HepG2 (cell line): ENCODE data around the gene MC3R. TPM values are rescaled to one million over a fixed set of nuclear protein-coding genes. Genes with fewer than 3 reads are reported as not detected.

Source experiments
- ATAC-seq: fragments of 200-7000 bp; cut with Tn5 transposase; 3 replicates; pipeline ENCODE4 v1.9.1; 2020; ENCODE audit warnings: mild to moderate bottlenecking, moderate library complexity
- BruUV-seq: library from RNA; stranded (reverse); fragments of 400-500 nt; replicated peaks from 2 replicates; lab custom pipeline; 2021; lab: Mats Ljungman, UMichigan
- CTCF ChIA-PET: fragments of 300-600 bp; formaldehyde crosslinking; extraction: SDS; loops from one replicate; lab custom pipeline; 2021; ENCODE audit warnings: low total read pairs, inconsistent platforms, low intra/inter-chr PET ratio; lab: Yijun Ruan, JAX
- POLR2A ChIA-PET: fragments of 350-600 bp; sonication (Branson Sonifier 250); formaldehyde crosslinking; loops from one replicate; lab custom pipeline; 2020; ENCODE audit warnings: antibody characterized with exemption, inconsistent platforms; lab: Yijun Ruan, JAX
- DNase-seq: peaks from one replicate; pipeline ENCODE4 v3.0.0-alpha.2; 2015; ENCODE audit warnings: low spot score
- FAIRE-seq: peaks from 3 replicates; lab custom pipeline; 2011; peaks lifted over from hg19 to GRCh38; lab: Jason Lieb, UNC
- H2AFZ ChIP-seq: one replicate; pipeline ENCODE4 v1.6.1; 2011; ENCODE audit warnings: low read length, inconsistent platforms
- H3K27ac ChIP-seq: fragments of 300-600 bp; 3 replicates; pipeline ENCODE4 v1.8.0; 2011; ENCODE audit warnings: mixed run types, mild to moderate bottlenecking, mixed read lengths, low read length, inconsistent platforms; ENCODE audit not compliant: insufficient read depth; ENCODE audit errors: extremely low read length
- H3K27me3 ChIP-seq, 2 experiments: fragments of 200-600 bp in 1 of 2; 2 replicates in 1 of 2; 3 replicates in 1 of 2; pipeline versions ENCODE4 v1.6.0 to v1.8.0; 2011; ENCODE audit warnings: low read length in 2 of 2, mild to moderate bottlenecking in 2 of 2, moderate library complexity in 2 of 2, inconsistent platforms in 1 of 2; ENCODE audit not compliant: insufficient read depth in 2 of 2, control insufficient read depth in 1 of 2
- H3K36me3 ChIP-seq, 2 experiments: fragments of 200-600 bp in 1 of 2; replicated peaks in 1 of 2; 2 replicates in 1 of 2; 3 replicates in 1 of 2; pipeline versions ENCODE4 v1.5.1 to v1.8.0; 2011; ENCODE audit warnings: low read length in 2 of 2, inconsistent platforms in 1 of 2; ENCODE audit not compliant: insufficient read depth in 2 of 2, control insufficient read depth in 1 of 2
- H3K4me1 ChIP-seq: 2 replicates; pipeline ENCODE4 v1.5.1; 2012; ENCODE audit warnings: low read length, inconsistent platforms; ENCODE audit not compliant: insufficient read depth
- H3K4me2 ChIP-seq: 2 replicates; pipeline ENCODE4 v1.6.0; 2011; ENCODE audit warnings: low read depth, low read length, inconsistent platforms
- H3K4me3 ChIP-seq, 3 experiments: fragments of 200-600 bp in 1 of 3; sonication (generic), shearing (Covaris generic) in 1 of 3; replicated peaks in 1 of 3; 2 replicates each; pipeline ENCODE4 v1.5.1; 2011 to 2016; ENCODE audit warnings: low read length in 3 of 3, inconsistent platforms in 2 of 3, low read depth in 2 of 3, mild to moderate bottlenecking in 2 of 3, control low read depth in 1 of 3, mixed read lengths in 1 of 3; ENCODE audit not compliant: insufficient read depth in 1 of 3
- H3K79me2 ChIP-seq: one replicate; pipeline ENCODE4 v1.6.1; 2011; ENCODE audit warnings: low read length, inconsistent platforms; ENCODE audit not compliant: insufficient read depth
- H3K9ac ChIP-seq: 2 replicates; pipeline ENCODE4 v1.6.0; 2011; ENCODE audit warnings: mild to moderate bottlenecking, low read depth, low read length, inconsistent platforms; ENCODE audit not compliant: insufficient read depth
- H3K9me3 ChIP-seq: 2 replicates; pipeline ENCODE4 v1.5.1; 2012; ENCODE audit warnings: mild to moderate bottlenecking, low read length
- H4K20me1 ChIP-seq: 2 replicates; pipeline ENCODE4 v1.6.0; 2011; ENCODE audit warnings: inconsistent platforms, mild to moderate bottlenecking, low read length, moderate library complexity; ENCODE audit not compliant: insufficient read depth
- CAMTA2 ChIP-seq: sonication (generic); formaldehyde crosslinking; IDR thresholded peaks from 2 replicates; pipeline ENCODE4 v1.4.0; 2020; ENCODE audit warnings: mild to moderate bottlenecking, missing genetic modification reagents, borderline replicate concordance
- CEBPB ChIP-seq: IDR thresholded peaks from 2 replicates; pipeline ENCODE4 v1.6.1; 2011; ENCODE audit warnings: low read depth, low read length, improper control_type of control experiment, borderline replicate concordance
- HOXD1 ChIP-seq: sonication (generic); formaldehyde crosslinking; IDR thresholded peaks from 2 replicates; pipeline ENCODE4 v1.5.0; 2020; ENCODE audit warnings: missing genetic modification reagents
- LCORL ChIP-seq, 2 experiments: fragments of 450-650 bp in 1 of 2; sonication (generic) in 1 of 2; formaldehyde crosslinking in 1 of 2; IDR thresholded peaks; 2 replicates each; pipeline versions ENCODE4 v1.5.0 to v1.6.1; 2017 to 2020; ENCODE audit warnings: antibody characterized with exemption in 1 of 2, missing genetic modification reagents in 1 of 2
- RBM22 ChIP-seq: fragments of 200-400 bp; formaldehyde crosslinking; optimal IDR thresholded peaks from 2 replicates; pipeline ENCODE3; 2017; ENCODE audit warnings: mild to moderate bottlenecking, low read length, moderate library complexity
- RFXAP ChIP-seq: sonication (generic); formaldehyde crosslinking; IDR thresholded peaks from 2 replicates; pipeline ENCODE4 v1.4.0; 2020; ENCODE audit warnings: missing genetic modification reagents, borderline replicate concordance
- TARDBP ChIP-seq: sonication (generic); formaldehyde crosslinking; IDR thresholded peaks from 2 replicates; pipeline ENCODE4 v1.8.0; 2022; ENCODE audit warnings: mild to moderate bottlenecking, missing genetic modification reagents
- ZFY ChIP-seq: sonication (generic); formaldehyde crosslinking; IDR thresholded peaks from 2 replicates; pipeline ENCODE4 v1.4.0; 2020; ENCODE audit warnings: missing genetic modification reagents
- ZNF383 ChIP-seq: sonication (generic); formaldehyde crosslinking; IDR thresholded peaks from 2 replicates; pipeline ENCODE4 v1.4.0; 2020; ENCODE audit warnings: missing genetic modification reagents, mild to moderate bottlenecking, borderline replicate concordance
- ZNF414 ChIP-seq: sonication (generic); formaldehyde crosslinking; IDR thresholded peaks from 2 replicates; pipeline ENCODE4 v1.5.0; 2020; ENCODE audit warnings: missing genetic modification reagents
- ZNF607 ChIP-seq: sonication (generic); formaldehyde crosslinking; IDR thresholded peaks from 2 replicates; pipeline ENCODE4 v1.5.1; 2020; ENCODE audit warnings: missing genetic modification reagents, mild to moderate bottlenecking, borderline replicate concordance
- WGBS: methylation state at CpG from one replicate; pipeline ENCODE4 v1.1.6; 2017; ENCODE audit warnings: low lambda C conversion rate; 5-methylcytosine and 5-hydroxymethylcytosine counted together
- in situ Hi-C: cut with HindIII; loops from 2 replicates; pipeline ENCODE4 v1.10.0; 2017; ENCODE audit warnings: low pct_unique_long_range_greater_than_20kb; ENCODE audit not compliant: extremely low pct_ligation_motif_present
- intact Hi-C: fragments of 100-400 bp; cut with micrococcal nuclease; formaldehyde crosslinking; loops from one replicate; pipeline ENCODE4 v1.10.0; 2022; ENCODE audit not compliant: unreplicated experiment
- polyA plus RNA-seq, 8 experiments: library from polyadenylated mRNA; depleted of rRNA in 3 of 8; stranded (reverse) in 7 of 8; unstranded in 1 of 8; fragments of >200 nt; fragmentation: Illumina TruSeq in 4 of 8; extraction: Trizol in 4 of 8; gene quantifications; 2 replicates each; pipeline versions ENCODE4 v1.2.1 to v1.2.3, GENCODE V29; 2011 to 2016; ENCODE audit warnings: low read depth in 4 of 8, missing spikeins in 1 of 8, mixed read lengths in 1 of 8; ENCODE audit not compliant: insufficient read depth in 1 of 8
- total RNA-seq, 5 experiments: library from RNA; depleted of rRNA; stranded (reverse); fragments of >200 nt; fragmentation: Illumina TruSeq; extraction: Trizol; gene quantifications; 2 replicates each; pipeline ENCODE4 v1.2.3, GENCODE V29; 2016; ENCODE audit warnings: low read depth in 1 of 5

The MC3R gene
- total and polyA plus RNA-seq, 2 of the 13 experiments (the other 11 are each of a cell fraction or from before 2014, with no cell fraction given) = not detected

GRCh38 chr20:56208121-56208520 lies 40.4 kb upstream of the MC3R start (continued):
- TF ChIP-seq ZNF414 (no peak), ZNF383 (CRISPR knock-in tag) (no peak), RBM22 (no peak), LCORL (IDR thresholded peaks at IDR 0.05) (no peak), LCORL (CRISPR knock-in tag; IDR thresholded peaks at IDR 0.05) (no peak), CAMTA2 (CRISPR knock-in tag) (no peak), RFXAP (CRISPR knock-in tag) (no peak), ZFY (no peak), ZNF607 (CRISPR knock-in tag) (no peak)

- ChIA-PET POLR2A (no interaction called here), CTCF (no interaction called here)
- intact Hi-C loops = no loop called here
- H3K36me3 ChIP-seq = no peaks in the 10 kb centered on the region
- no peak overlapping the region for H3K4me3 ChIP-seq
- no peaks in the 10 kb centered on the region for H3K9me3 ChIP-seq
- no peak for DNase-seq
- H3K4me1 ChIP-seq = no peaks in the 10 kb centered on the region
- H3K4me2 ChIP-seq = no peak overlapping the region
- no peak overlapping the region for H3K9ac ChIP-seq
- H3K27ac ChIP-seq = no peak overlapping the region
- ATAC-seq = no peak
- FAIRE-seq = no peak
- in situ Hi-C loops = no loop called here
- H3K27me3 ChIP-seq = no peaks in the 10 kb centered on the region
- no peaks in the 10 kb centered on the region for H3K79me2 ChIP-seq
- TF ChIP-seq HOXD1 (CRISPR knock-in tag) = no peak
- TF ChIP-seq CEBPB = peak; percentile 85
- no peak for TF ChIP-seq TARDBP
- H4K20me1 ChIP-seq = no peaks in the 10 kb centered on the region
- BruUV-seq = no TSS peak
- 36% methylated on average over 5 of the region's 5 CpGs for WGBS
- H2AFZ ChIP-seq = no peak overlapping the region
Measured at GRCh38 chr20:56211051-56211450, 37.5 kb upstream of the MC3R start.
